AG09319 (cell line): ENCODE measurements around the gene CUL5.

Experiments
- DNase-seq: peaks from one replicate; pipeline ENCODE4 v3.0.0-alpha.2; 2010; ENCODE audit warnings: low read depth; ENCODE audit errors: extremely low read depth
- CTCF ChIP-seq: IDR thresholded peaks from 2 replicates; pipeline ENCODE4 v1.5.1; 2011; ENCODE audit warnings: low read depth, mild to moderate bottlenecking, inconsistent platforms, low read length, moderate library complexity

Gene CUL5

GRCh38 chr11:108008656-108009496, at the start of gene CUL5:
Gene CUL5 (plus strand): TSS chr11:108008898. CDS start chr11:108009349, 451 bp downstream.
- peak; percentile 83 for DNase-seq

GRCh38 chr11:107961480-107961879, 47.2 kb upstream of the CUL5 start:
- no peak for DNase-seq
- TF ChIP-seq CTCF = no peak

More at GRCh38 chr11:108008656-108009496, at the start of gene CUL5:
- TF ChIP-seq CTCF = peak; percentile 84

DNA sequence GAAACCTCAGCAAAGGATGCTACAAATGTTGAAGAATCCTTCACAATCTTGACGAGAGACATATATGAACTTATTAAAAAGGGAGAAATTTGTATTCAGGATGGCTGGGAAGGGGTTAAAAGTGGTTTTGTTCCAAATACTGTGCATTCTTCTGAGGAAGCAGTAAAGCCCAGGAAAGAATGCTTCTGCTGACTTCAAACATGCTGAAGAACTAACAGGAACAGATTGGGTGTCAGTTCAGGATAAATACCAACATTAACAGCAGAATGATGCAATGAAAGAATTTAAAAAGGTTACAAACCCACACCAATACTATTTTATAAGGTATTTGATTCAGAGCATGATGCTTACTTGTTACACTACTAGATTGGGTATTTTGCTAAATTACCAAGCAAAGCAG, 46.5 kb upstream of the CUL5 start:
- no peak for TF ChIP-seq CTCF
- DNase-seq = no peak

- no peak for DNase-seq
- TF ChIP-seq CTCF = no peak
Observed at GRCh38 chr11:107963091-107963490, 45.6 kb upstream of the CUL5 start.

DNA sequence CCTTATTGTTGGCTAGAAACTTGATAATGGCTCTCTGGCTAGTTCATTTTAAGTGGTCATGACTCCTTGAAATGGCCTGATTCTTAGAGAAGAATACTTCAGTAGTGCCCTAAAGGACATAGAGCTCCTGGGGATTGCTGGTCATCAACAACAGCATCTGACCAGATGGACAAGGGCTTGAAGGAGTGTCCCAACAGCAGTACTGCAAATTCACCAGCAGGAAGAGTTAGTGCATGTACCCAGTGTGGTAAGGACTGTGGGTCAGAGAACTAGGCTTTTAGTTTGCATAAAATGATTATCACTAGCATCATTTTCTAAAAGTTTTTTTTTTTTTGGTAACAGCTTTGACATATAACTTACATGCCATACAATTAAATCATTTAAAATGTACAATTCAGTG, 39.5 kb upstream of the CUL5 start:
- DNase-seq = no peak
- TF ChIP-seq CTCF = no peak

- DNase-seq = no peak
Observed at GRCh38 chr11:107970049-107970448, 38.6 kb upstream of the CUL5 start.

More at GRCh38 chr11:107970049-107970448, 38.6 kb upstream of the CUL5 start:
- no peak for TF ChIP-seq CTCF
